Epithelial cell of proximal tubule (primary cell): ENCODE measurements around the gene RALGAPB. TPM values are rescaled to one million over a fixed set of nuclear protein-coding genes. Genes with fewer than 3 reads are reported as not detected.

Experiments used
- DNase-seq: peaks from one replicate; pipeline ENCODE4 v3.0.0-alpha.2; 2011; ENCODE audit warnings: low read depth
- H3K4me3 ChIP-seq: 2 replicates; pipeline ENCODE4 v1.5.1; 2011; ENCODE audit warnings: low read depth, mild to moderate bottlenecking, low read length
- total RNA-seq: library from RNA; depleted of rRNA; stranded (reverse); fragments of >200 nt; gene quantifications from 2 replicates; pipeline ENCODE4 v1.2.3, GENCODE V29; 2015
- TF ChIP-seq, protein P1 (sequence below): conservative IDR thresholded peaks from 2 replicates; pipeline ENCODE4 v1.5.1; 2012; ENCODE audit warnings: low read depth, mild to moderate bottlenecking, low read length

Gene RALGAPB
- total RNA-seq, 1 donor from 2014 or later: 19.1 TPM

DNA sequence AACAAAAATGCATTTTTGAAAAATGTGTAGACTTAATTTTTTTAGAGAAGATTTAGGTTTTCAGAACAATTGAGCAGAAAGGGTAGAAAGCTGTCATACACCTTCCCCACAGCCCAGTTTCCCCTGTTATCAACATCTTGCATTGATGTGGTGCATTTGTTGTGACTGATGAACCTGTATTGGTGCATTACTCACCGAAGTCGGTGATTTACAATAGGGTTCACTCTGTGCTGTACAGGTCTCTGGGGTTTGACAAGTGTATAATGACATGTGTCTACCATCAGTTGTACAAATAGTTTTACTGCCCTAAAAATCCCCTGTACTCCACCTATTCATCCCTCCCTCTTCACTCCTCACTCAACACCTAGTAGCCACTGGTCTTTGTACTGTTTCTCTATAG, 84.5 kb downstream of the RALGAPB start:
- TF ChIP-seq, protein P1, sequence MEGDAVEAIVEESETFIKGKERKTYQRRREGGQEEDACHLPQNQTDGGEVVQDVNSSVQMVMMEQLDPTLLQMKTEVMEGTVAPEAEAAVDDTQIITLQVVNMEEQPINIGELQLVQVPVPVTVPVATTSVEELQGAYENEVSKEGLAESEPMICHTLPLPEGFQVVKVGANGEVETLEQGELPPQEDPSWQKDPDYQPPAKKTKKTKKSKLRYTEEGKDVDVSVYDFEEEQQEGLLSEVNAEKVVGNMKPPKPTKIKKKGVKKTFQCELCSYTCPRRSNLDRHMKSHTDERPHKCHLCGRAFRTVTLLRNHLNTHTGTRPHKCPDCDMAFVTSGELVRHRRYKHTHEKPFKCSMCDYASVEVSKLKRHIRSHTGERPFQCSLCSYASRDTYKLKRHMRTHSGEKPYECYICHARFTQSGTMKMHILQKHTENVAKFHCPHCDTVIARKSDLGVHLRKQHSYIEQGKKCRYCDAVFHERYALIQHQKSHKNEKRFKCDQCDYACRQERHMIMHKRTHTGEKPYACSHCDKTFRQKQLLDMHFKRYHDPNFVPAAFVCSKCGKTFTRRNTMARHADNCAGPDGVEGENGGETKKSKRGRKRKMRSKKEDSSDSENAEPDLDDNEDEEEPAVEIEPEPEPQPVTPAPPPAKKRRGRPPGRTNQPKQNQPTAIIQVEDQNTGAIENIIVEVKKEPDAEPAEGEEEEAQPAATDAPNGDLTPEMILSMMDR: no peak
- no peak overlapping the region for H3K4me3 ChIP-seq
- no peak for DNase-seq

DNA sequence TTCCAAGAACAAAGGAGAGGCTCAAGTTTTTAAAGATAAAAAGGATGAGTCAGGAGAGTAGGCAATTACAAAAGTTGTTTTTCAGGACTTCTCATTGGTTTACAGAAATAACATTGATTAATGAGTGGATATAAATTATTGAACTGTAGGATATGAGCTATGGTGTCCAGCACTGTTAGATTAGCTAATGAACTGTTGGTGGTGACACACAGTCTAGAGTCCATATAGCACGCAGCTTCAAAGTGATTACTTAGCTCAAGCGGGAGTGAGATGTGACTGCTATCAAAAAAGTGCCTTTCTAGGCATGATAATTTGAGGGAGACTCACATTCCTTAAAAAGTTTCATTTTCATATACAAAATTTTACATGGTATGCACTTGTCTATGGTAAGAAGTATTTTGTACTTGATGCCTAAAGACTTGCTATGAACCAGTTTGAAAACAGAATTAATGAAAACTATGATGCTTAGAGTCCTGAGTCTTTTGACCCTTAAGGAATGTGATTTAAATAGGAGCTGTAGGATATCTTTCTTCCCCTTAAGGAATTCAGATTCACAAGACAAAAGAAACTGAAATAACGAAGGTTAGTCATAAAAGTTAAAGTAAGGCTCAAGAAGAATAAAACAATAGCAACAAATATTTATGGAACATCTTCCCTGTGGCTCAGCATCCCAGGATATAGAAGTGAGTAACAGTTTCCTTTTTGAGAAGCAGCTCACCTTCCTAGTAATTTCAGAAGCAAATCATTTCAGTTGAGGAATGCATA, 86.1 kb downstream of the RALGAPB start:
- TF ChIP-seq, protein P1: no peak
- H3K4me3 ChIP-seq: no peak overlapping the region
- no peak for DNase-seq

- TF ChIP-seq, protein P1: no peak
- DNase-seq: no peak
- no peak overlapping the region for H3K4me3 ChIP-seq
These were observed 87.1 kb downstream of the RALGAPB start for GRCh38 chr20:38559764-38560163.

DNA sequence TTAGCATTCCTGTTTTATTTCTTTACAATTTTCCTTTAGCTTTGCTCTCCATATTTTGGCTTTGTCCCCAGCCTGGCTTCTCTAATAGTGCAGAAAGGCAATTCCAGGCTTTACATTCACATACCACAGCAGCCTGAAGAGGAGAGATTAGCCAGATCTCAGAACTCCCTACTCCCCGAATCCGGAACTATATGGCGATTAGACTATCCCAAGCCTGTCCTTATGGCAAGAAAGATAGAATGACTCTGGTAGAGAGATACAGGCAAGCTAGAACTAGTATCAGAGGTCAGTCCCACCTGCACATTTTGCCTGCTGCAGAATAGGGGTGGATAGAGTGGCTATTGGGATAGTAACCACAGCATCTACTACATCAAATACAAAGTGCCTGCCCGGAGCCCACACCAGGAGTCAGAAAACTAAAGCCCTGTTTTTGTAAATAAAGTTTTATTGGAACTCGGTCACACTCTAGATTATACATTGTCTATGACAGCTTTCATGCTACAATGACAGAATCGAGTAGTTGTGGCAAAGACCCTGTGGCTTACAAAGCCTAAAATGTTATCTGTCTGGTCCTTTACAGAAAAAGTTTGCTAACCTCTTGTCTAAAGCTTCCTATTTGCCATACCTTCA, 91.3 kb downstream of the RALGAPB start:
- TF ChIP-seq, protein P1: no peak
- DNase-seq: no peak
- no peak overlapping the region for H3K4me3 ChIP-seq

DNA sequence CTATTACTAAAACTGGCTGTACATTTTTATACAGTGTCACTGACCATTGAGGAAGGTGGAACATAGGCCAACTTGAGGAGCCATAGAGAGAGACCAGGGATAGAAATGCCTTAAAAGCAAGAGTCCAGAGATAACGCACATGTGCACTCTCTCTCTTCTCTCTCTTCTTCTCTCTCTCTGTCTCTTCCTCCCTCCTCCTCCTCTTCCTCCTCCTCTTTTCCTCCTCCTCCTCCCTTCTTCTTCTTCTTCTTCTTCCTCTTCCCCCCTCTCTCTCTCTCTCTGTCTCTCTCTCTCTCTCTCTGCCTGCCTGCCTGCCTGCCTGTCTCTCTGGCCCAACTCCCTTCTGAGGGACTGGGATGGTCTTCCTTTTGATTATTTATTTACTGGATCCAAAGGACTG, 92.0 kb downstream of the RALGAPB start:
- H3K4me3 ChIP-seq: no peak overlapping the region
- TF ChIP-seq, protein P1: no peak
- DNase-seq: no peak

DNA sequence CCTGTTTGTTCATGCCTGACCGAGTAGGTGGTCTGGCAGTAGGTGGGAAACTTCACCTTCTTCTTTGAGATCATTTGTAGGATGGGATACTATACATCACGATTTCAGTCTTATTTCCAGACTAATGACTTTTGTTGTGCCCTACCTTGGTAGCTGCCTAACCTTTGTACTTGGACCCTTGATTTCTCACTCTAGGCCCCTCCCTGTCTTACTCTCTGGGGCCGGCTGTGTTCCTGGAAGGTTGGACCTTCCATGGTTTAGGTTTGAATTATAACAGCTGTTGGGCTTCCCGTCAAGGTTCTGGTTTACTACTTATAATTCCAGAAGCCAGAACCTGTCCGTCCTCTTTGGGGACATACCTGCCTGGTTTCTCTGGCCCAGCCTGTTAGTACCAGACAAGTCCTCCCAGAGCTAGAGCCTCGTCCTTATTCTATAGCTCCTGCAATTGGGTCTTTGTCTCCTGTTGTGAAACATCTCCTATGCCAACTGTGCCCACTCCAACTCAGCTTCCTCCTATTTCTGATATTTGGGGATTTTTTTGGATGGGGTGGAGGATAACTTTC, 93.5 kb downstream of the RALGAPB start:
- no peak overlapping the region for H3K4me3 ChIP-seq
- DNase-seq: no peak
- TF ChIP-seq, protein P1: no peak
